ENCODE measurements around the gene SCYL2.
"Not testable (repeated sequence)": the region's sequence is repeated elsewhere in the genome, so short reads cannot be mapped to it uniquely, and the experiment has no call there.

Gene SCYL2

GRCh38 chr12:100265732-100266584 is 1.0 kb upstream of the SCYL2 start:
- no peak for DNase-seq (ENCODE audit: low spot score)

GRCh38 chr12:100266585-100266834 is 467 bp upstream of the SCYL2 start:
- no peak for DNase-seq (ENCODE audit: low spot score)

GRCh38 chr12:100267603-100268281 is 765 bp downstream of the SCYL2 start:
- DNase-seq (ENCODE audit: low spot score) = peak; percentile 36

GRCh38 chr12:100268835-100269564 is 2.0 kb downstream of the SCYL2 start:
- DNase-seq (ENCODE audit: low spot score) = peak; percentile 6

- no peak for DNase-seq (ENCODE audit: low spot score)
Observed at GRCh38 chr12:100273782-100274181, 6.8 kb downstream of the SCYL2 start.

GRCh38 chr12:100274291-100274690 is 7.3 kb downstream of the SCYL2 start:
- no peak for DNase-seq (ENCODE audit: low spot score)

GRCh38 chr12:100279159-100279558 is 12.2 kb downstream of the SCYL2 start:
- DNase-seq (ENCODE audit: low spot score) = no peak

- peak; percentile 9 for DNase-seq (ENCODE audit: low spot score)
Observed at GRCh38 chr12:100279607-100280244, 12.7 kb downstream of the SCYL2 start.

GRCh38 chr12:100284556-100284955 is 17.6 kb downstream of the SCYL2 start:
- not testable (repeated sequence) for DNase-seq (ENCODE audit: low spot score)

GRCh38 chr12:100289038-100289437 is 22.1 kb downstream of the SCYL2 start:
- DNase-seq (ENCODE audit: low spot score) = no peak

GRCh38 chr12:100290016-100290415 is 23.0 kb downstream of the SCYL2 start:
- no peak for DNase-seq (ENCODE audit: low spot score)

- no peak for DNase-seq (ENCODE audit: low spot score)
Observed at GRCh38 chr12:100293017-100293416, 26.0 kb downstream of the SCYL2 start.

- not testable (repeated sequence) for DNase-seq (ENCODE audit: low spot score)
Observed at GRCh38 chr12:100294366-100294765, 27.4 kb downstream of the SCYL2 start.

- peak; percentile 26 for DNase-seq (ENCODE audit: low spot score)
Observed at GRCh38 chr12:100295764-100296555, 29.0 kb downstream of the SCYL2 start.

GRCh38 chr12:100302081-100302480 is 35.1 kb downstream of the SCYL2 start:
- DNase-seq (ENCODE audit: low spot score) = no peak

- DNase-seq (ENCODE audit: low spot score) = no peak
Observed at GRCh38 chr12:100303831-100304230, 36.9 kb downstream of the SCYL2 start.

GRCh38 chr12:100304334-100304733 is 37.4 kb downstream of the SCYL2 start:
- DNase-seq (ENCODE audit: low spot score) = not testable (repeated sequence)

GRCh38 chr12:100308138-100308537 is 41.2 kb downstream of the SCYL2 start:
- DNase-seq (ENCODE audit: low spot score) = not testable (repeated sequence)

GRCh38 chr12:100311317-100311716 is 44.3 kb downstream of the SCYL2 start:
- no peak for DNase-seq (ENCODE audit: low spot score)

GRCh38 chr12:100317371-100317770 is 50.4 kb downstream of the SCYL2 start:
- no peak for DNase-seq (ENCODE audit: low spot score)

- DNase-seq (ENCODE audit: low spot score) = no peak
Observed at GRCh38 chr12:100324498-100324897, 57.5 kb downstream of the SCYL2 start.

- DNase-seq (ENCODE audit: low spot score) = no peak
Observed at GRCh38 chr12:100326208-100326607, 59.2 kb downstream of the SCYL2 start.

Data from kidney tubule cell (primary cell).